Sigmoid colon (tissue), 4 donors: ENCODE results near the gene PIGN.

Experiments used
- CTCF ChIP-seq, 4 experiments: fragments of 450-650 bp in 3 of 4; fragments of 200-600 bp in 1 of 4; IDR thresholded peaks; one replicate each; pipeline ENCODE4 v1.5.1; 2016 to 2019; ENCODE audit warnings: antibody characterized with exemption in 4 of 4, mild to moderate bottlenecking in 3 of 4, moderate library complexity in 2 of 4
- EP300 ChIP-seq, 4 donors: sonication (generic); formaldehyde crosslinking; IDR thresholded peaks; one replicate each; pipeline ENCODE4 v1.6.1; 2017; ENCODE audit warnings: antibody characterized with exemption in 4 of 4
- POLR2AphosphoS5 ChIP-seq, 4 donors: sonication (generic); formaldehyde crosslinking; IDR thresholded peaks; one replicate each; pipeline ENCODE4 v1.6.1; 2017; ENCODE audit warnings: antibody characterized with exemption in 4 of 4

- TF ChIP-seq POLR2AphosphoS5 (IDR thresholded peaks at IDR 0.05) (no peak), CTCF (IDR thresholded peaks at IDR 0.05) (no peak), EP300 (IDR thresholded peaks at IDR 0.05) (no peak)
Measured at GRCh38 chr18:62023536-62023935, 163.3 kb downstream of the PIGN start.
